K562 treated with DMSO at 1 percent for 48 hours (cell line): ENCODE measurements around the gene KCNAB3. TPM values are rescaled to one million over a fixed set of nuclear protein-coding genes. Genes with fewer than 3 reads are reported as not detected.

Experiments
- total RNA-seq: library from RNA; unstranded; fragments of 300-600 nt; gene quantifications from 2 replicates; pipeline ENCODE4 v1.2.3, GENCODE V29; 2022; ENCODE audit warnings: low replicate concordance; ENCODE audit errors: extremely low read depth

Gene KCNAB3
- total RNA-seq = not detected in 2 replicates

GRCh38 chr17:7929158-7930023 is at the start of gene KCNAB3:
KCNAB3 (minus strand) TSS chr17:7929856; CDS start chr17:7929435, 421 bp downstream.

GRCh38 chr17:7931709-7932482 is 2.2 kb upstream of the KCNAB3 start, which contains the start of the genes CNTROB and TRAPPC1:
CNTROB (plus strand) TSS chr17:7932206; CDS start chr17:7933080, 874 bp downstream.
TRAPPC1 (minus strand) TSS chr17:7931946; CDS start chr17:7931829, 117 bp downstream.

GRCh38 chr17:7915611-7916384 is 13.9 kb downstream of the KCNAB3 start, which contains the start of gene RNF227:
RNF227 (minus strand) TSS chr17:7916289; CDS start chr17:7916195, 94 bp downstream.

GRCh38 chr17:7888184-7888920 is 41.3 kb downstream of the KCNAB3 start, which contains the start of gene CHD3:
CHD3 (plus strand) TSS chr17:7888789; CDS start chr17:7889001, 212 bp downstream.

Other genes starting within 250 kb of the KCNAB3 start
- gene TP53, start 242.4 kb downstream of the KCNAB3 start, total RNA-seq = not detected in 2 replicates
- not detected in 2 replicates for gene WRAP53, start 241.4 kb downstream of the KCNAB3 start, total RNA-seq
- gene EFNB3, start 224.7 kb downstream of the KCNAB3 start, total RNA-seq = not detected in 2 replicates
- gene DNAH2, start 212.1 kb downstream of the KCNAB3 start, total RNA-seq = not detected in 2 replicates
- not detected in 2 replicates for gene KDM6B, start 95.6 kb downstream of the KCNAB3 start, total RNA-seq
- gene TMEM88, start 74.8 kb downstream of the KCNAB3 start, total RNA-seq = not detected in 2 replicates
- not detected in 2 replicates for gene NAA38, start 72.3 kb downstream of the KCNAB3 start, total RNA-seq
- not detected in 2 replicates for gene CYB5D1, start 71.9 kb downstream of the KCNAB3 start, total RNA-seq
- gene CHD3, start 41.1 kb downstream of the KCNAB3 start, total RNA-seq = not detected in 2 replicates
- not detected in 2 replicates for gene RNF227, start 13.6 kb downstream of the KCNAB3 start, total RNA-seq
- not detected in 2 replicates for gene TRAPPC1, start 2.1 kb upstream of the KCNAB3 start, total RNA-seq
- not detected in 2 replicates for gene CNTROB, start 2.4 kb upstream of the KCNAB3 start, total RNA-seq
- not detected in 2 replicates for gene GUCY2D, start 72.8 kb upstream of the KCNAB3 start, total RNA-seq
- not detected in 2 replicates for gene ALOX15B, start 109.2 kb upstream of the KCNAB3 start, total RNA-seq
- gene ALOX12B, start 157.9 kb upstream of the KCNAB3 start, total RNA-seq = not detected in 2 replicates
- not detected in 2 replicates for gene ALOXE3, start 188.7 kb upstream of the KCNAB3 start, total RNA-seq
- gene HES7, start 194.2 kb upstream of the KCNAB3 start, total RNA-seq = not detected in 2 replicates
- not detected in 2 replicates for gene PER1, start 222.5 kb upstream of the KCNAB3 start, total RNA-seq
- gene VAMP2, start 233.1 kb upstream of the KCNAB3 start, total RNA-seq = not detected in 2 replicates
- not detected in 2 replicates for gene TMEM107, start 246.5 kb upstream of the KCNAB3 start, total RNA-seq